Measurements from ENCODE around the gene DOC2A. TPM values are rescaled to one million over a fixed set of nuclear protein-coding genes. Genes with fewer than 3 reads are reported as not detected.

The DOC2A gene
- total and polyA plus RNA-seq, 2 experiments from 2014 or later = 9.8 to 10.0 TPM

- Histone ChIP-seq H3K27me3 (ENCODE audit: insufficient read depth) (no peaks in the 10 kb centered on the region), H4K20me1 (replicated peaks; ENCODE audit: insufficient read depth) (no peaks in the 10 kb centered on the region; the same call in 1 of the 2 replicates), H3F3A (replicated peaks; ENCODE audit: low read depth) (peaks cover 11% of the 10 kb centered on the region), H3K4me1 (ENCODE audit: insufficient read depth) (peaks cover 7% of the 10 kb centered on the region; the same call in 1 of the 2 replicates), H2AFZ (no peak overlapping the region), H3K36me3 (ENCODE audit: insufficient read depth) (peaks cover 4% of the 10 kb centered on the region; the same call in 1 of the 2 replicates), H3K4me3 (no peak overlapping the region), H3K9me2 (ENCODE audit: insufficient read depth) (no peaks in the 10 kb centered on the region), H3K27ac (ENCODE audit: low read depth) (no peak overlapping the region), H3K79me2 (replicated peaks; ENCODE audit: insufficient read depth) (no peaks in the 10 kb centered on the region), H3K4me2 (no peak overlapping the region)
- peaks cover 10% of the 10 kb centered on the region for H3K4me1 Mint-ChIP-seq
- no peaks in the 10 kb centered on the region; the same call in 2 of the 3 replicates for H3K9me3 Mint-ChIP-seq
- ATAC-seq (no peak), DNase-seq (ENCODE audit: low spot score) (no peak)
- H3K36me3 Mint-ChIP-seq (ENCODE audit: low read depth) = peaks cover 48% of the 10 kb centered on the region
- TF ChIP-seq ZNF114 (CRISPR knock-in tag; IDR thresholded peaks at IDR 0.05) (no peak), POLR2AphosphoS5 (IDR thresholded peaks at IDR 0.05; ENCODE audit: low read depth) (no peak), ZNF331 (CRISPR knock-in tag; IDR thresholded peaks at IDR 0.05; ENCODE audit: low read depth) (no peak), CTCF (conservative IDR thresholded peaks at IDR 0.05; ENCODE audit: low read depth in 2 of 2) (no peak), CREB1 (CRISPR knock-in tag; IDR thresholded peaks at IDR 0.05; ENCODE audit: low read depth) (no peak), EZH2 (IDR thresholded peaks at IDR 0.05; ENCODE audit: low read depth, unreplicated experiment) (no peak), STAT1 (IDR thresholded peaks at IDR 0.05; ENCODE audit: unreplicated experiment) (no peak), ETS1 (IDR thresholded peaks at IDR 0.05) (no peak)
- no peak overlapping the region for H3K4me3 Mint-ChIP-seq
- H3K27me3 Mint-ChIP-seq (ENCODE audit: insufficient read depth, low read depth, poor library complexity) = peaks cover 13% of the 10 kb centered on the region
- H3K27ac Mint-ChIP-seq = no peak overlapping the region
These were observed 19.8 kb downstream of the DOC2A start for GRCh38 chr16:29990883-29991570.

- Histone ChIP-seq H3K27ac (ENCODE audit: low read depth) (no peak overlapping the region), H3F3A (replicated peaks; ENCODE audit: low read depth) (peaks cover 7% of the 10 kb centered on the region), H3K36me3 (ENCODE audit: insufficient read depth) (peaks cover 8% of the 10 kb centered on the region; the same call in 1 of the 2 replicates), H3K27me3 (ENCODE audit: insufficient read depth) (no peaks in the 10 kb centered on the region), H3K79me2 (replicated peaks; ENCODE audit: insufficient read depth) (no peaks in the 10 kb centered on the region), H3K4me2 (no peak overlapping the region), H3K4me1 (ENCODE audit: insufficient read depth) (peaks cover 7% of the 10 kb centered on the region; the same call in 1 of the 2 replicates), H3K4me3 (no peak overlapping the region), H3K9me2 (ENCODE audit: insufficient read depth) (no peaks in the 10 kb centered on the region), H2AFZ (no peak overlapping the region), H4K20me1 (replicated peaks; ENCODE audit: insufficient read depth) (no peaks in the 10 kb centered on the region; the same call in 1 of the 2 replicates)
- ATAC-seq = no peak
- Mint-ChIP-seq H3K27me3 (ENCODE audit: insufficient read depth, low read depth, poor library complexity) (peaks cover 6% of the 10 kb centered on the region), H3K27ac (no peak overlapping the region), H3K4me3 (no peak overlapping the region), H3K36me3 (ENCODE audit: low read depth) (peaks cover 58% of the 10 kb centered on the region), H3K9me3 (no peaks in the 10 kb centered on the region; the same call in 2 of the 3 replicates), H3K4me1 (peaks cover 10% of the 10 kb centered on the region)
- no peak for DNase-seq (ENCODE audit: low spot score)
- no peak for TF ChIP-seq ZNF331 (CRISPR knock-in tag; IDR thresholded peaks at IDR 0.05; ENCODE audit: low read depth)
- TF ChIP-seq EZH2phosphoT487 (IDR thresholded peaks at IDR 0.05; ENCODE audit: unreplicated experiment) = no peak
- TF ChIP-seq ZNF462 (CRISPR knock-in tag; IDR thresholded peaks at IDR 0.05) = no peak
- no peak for TF ChIP-seq EZH2 (IDR thresholded peaks at IDR 0.05; ENCODE audit: low read depth, unreplicated experiment)
- TF ChIP-seq ETS1 (IDR thresholded peaks at IDR 0.05) = no peak
These were observed 20.8 kb downstream of the DOC2A start for GRCh38 chr16:29990034-29990433.

Measured in GM23338 (cell line).